Muscle layer of colon (tissue), 2 donors: ENCODE measurements around the gene TELO2.
"Not testable (repeated sequence)": the region's sequence is repeated elsewhere in the genome, so short reads cannot be mapped to it uniquely, and the experiment has no call there.

Experiments
- H3K27ac ChIP-seq: one replicate; pipeline ENCODE4 v1.7.0; 2013; ENCODE audit warnings: low read depth, mild to moderate bottlenecking, low read length, moderate library complexity
- H3K27me3 ChIP-seq, 2 donors: one replicate each; pipeline ENCODE4 v1.7.0; 2013; ENCODE audit warnings: low read length in 2 of 2, mild to moderate bottlenecking in 2 of 2; ENCODE audit not compliant: insufficient read depth in 2 of 2, control insufficient read depth in 1 of 2
- H3K36me3 ChIP-seq: one replicate; pipeline ENCODE4 v1.7.0; 2013; ENCODE audit warnings: mild to moderate bottlenecking, low read length; ENCODE audit not compliant: insufficient read depth
- H3K4me1 ChIP-seq: one replicate; pipeline ENCODE4 v1.7.0; 2013; ENCODE audit warnings: mild to moderate bottlenecking, low read length; ENCODE audit not compliant: insufficient read depth
- H3K4me3 ChIP-seq, 2 donors: one replicate each; pipeline ENCODE4 v1.7.0; 2013; ENCODE audit warnings: low read length in 2 of 2, low read depth in 1 of 2, mild to moderate bottlenecking in 1 of 2, moderate library complexity in 1 of 2
- H3K9ac ChIP-seq: one replicate; pipeline ENCODE4 v1.7.0; 2013; ENCODE audit warnings: low read length
- H3K9me3 ChIP-seq: one replicate; pipeline ENCODE4 v1.7.0; 2013; ENCODE audit warnings: mild to moderate bottlenecking, low read length
- donor health status: abdominal sarcoma.
- donor health status: Adenocarcinoma of cecum.

TELO2 gene

DNA sequence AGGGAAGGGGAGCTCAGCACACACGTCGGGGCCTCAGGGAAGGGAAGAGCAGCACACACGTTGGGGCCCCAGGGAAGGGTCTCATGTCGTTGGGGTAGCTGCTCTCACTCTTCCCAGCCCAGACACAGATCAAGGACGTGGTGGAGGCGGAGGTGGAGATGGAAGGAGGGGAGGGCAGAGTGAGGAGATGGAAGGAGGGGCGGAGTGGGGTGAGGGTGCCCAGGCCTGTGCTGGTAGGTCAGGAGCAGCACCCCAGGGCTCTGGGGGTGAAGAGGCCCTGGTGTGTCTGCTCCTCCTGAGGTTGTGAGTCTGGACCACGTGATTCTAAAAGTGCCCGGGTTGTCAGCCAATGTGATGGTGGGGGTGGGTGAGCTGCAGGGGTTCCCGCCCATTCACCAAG is 33.2 kb upstream of the TELO2 start:
- H3K4me3 ChIP-seq: no peak overlapping the region
- H3K27ac ChIP-seq: no peak overlapping the region
- no peak overlapping the region for H3K9ac ChIP-seq
- H3K4me1 ChIP-seq: peaks cover 7% of the 10 kb centered on the region
- H3K36me3 ChIP-seq: peaks cover 23% of the 10 kb centered on the region
- H3K27me3 ChIP-seq: no peaks in the 10 kb centered on the region
- no peaks in the 10 kb centered on the region for H3K9me3 ChIP-seq

DNA sequence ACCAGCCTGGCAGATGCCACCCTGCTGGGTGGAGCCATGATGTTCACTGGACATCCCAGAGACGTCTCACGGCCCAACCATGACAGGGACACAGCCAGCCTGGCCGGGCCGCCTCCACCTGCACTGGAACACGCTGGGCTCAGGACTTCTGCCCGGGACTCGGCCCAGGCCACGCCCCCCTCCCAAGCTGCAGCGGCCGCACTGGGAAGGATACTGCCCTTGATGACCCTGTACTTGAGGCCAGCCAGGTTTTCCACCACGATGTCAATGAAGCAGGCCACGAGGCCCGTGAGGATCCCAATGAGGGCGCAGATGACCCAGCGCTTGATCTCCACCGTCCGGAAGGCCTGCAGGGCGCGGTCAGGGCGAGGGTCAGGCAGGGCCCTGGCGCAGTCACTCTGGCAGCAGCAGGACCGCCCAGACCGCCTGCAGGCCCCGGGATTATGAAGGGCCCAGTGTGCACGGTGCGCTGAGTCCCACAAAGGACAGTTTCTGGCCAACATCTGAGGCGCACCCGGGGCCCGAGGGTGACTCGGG is 32.5 kb upstream of the TELO2 start:
- H3K27me3 ChIP-seq: no peaks in the 10 kb centered on the region
- peaks cover 7% of the 10 kb centered on the region for H3K4me1 ChIP-seq
- H3K4me3 ChIP-seq: no peak overlapping the region
- no peak overlapping the region for H3K9ac ChIP-seq
- H3K36me3 ChIP-seq: peaks cover 16% of the 10 kb centered on the region
- H3K9me3 ChIP-seq: no peaks in the 10 kb centered on the region
- H3K27ac ChIP-seq: peak overlapping the region; percentile 65

DNA sequence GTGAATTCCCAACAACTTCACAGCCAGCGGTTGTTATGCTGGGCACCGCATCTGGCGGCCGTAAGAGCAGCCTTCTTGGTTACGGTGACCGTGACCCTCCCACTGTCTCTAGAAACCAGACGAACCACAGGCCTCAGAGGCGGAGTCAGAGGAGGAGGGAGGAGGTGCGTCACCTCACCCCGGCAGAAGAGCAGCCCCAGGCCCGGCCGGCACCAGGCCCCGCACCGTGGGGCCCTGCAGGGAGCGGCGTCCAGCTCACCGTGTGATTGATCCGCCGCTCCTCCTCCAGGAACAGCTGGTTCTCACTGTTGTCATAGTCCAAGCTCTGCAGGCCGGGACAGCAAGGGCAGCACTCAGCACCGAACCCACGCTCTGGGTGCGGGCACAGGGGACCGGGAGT is 32.0 kb upstream of the TELO2 start:
- Histone ChIP-seq H3K4me1 (peaks cover 7% of the 10 kb centered on the region), H3K9ac (no peak overlapping the region), H3K27me3 (no peaks in the 10 kb centered on the region), H3K9me3 (no peaks in the 10 kb centered on the region), H3K4me3 (no peak overlapping the region), H3K27ac (peak overlapping the region; percentile 65), H3K36me3 (peaks cover 11% of the 10 kb centered on the region)

DNA sequence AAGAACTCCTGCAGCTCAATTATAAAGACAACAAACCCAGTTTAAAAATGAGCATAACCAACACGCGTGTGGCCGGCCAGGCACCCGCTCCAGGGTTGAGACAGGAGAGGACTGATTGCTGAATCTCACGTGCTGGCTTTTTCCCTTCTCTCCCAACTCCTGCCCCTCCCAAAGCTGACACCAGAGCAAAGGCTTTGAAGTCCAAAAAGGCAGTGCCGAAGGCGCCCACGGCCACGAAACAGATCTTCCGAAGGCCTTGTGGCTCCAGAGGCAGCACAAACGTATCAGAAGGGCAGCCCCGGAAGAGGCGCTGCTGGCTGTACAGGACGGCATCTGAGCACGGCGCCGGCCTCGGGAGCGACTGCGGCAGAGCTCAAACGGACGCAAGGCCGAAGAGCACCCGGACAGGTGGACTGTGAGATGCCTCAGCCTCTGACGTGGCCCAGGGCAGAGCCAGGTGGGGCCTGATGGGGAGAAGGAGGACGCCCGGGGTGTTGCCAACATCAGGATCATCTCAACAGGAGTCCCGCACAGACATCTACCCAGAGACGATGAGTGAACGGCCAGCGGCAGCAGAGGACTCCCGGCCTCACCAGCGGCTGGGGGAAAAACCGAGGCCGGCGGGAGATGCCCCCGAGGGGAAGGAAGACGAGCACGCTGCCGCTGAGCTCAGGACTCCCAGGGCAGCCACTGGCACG is 28.8 kb upstream of the TELO2 start:
- H3K4me3 ChIP-seq: no peak overlapping the region
- H3K27me3 ChIP-seq: no peaks in the 10 kb centered on the region
- no peaks in the 10 kb centered on the region for H3K36me3 ChIP-seq
- no peaks in the 10 kb centered on the region for H3K9me3 ChIP-seq
- no peak overlapping the region for H3K27ac ChIP-seq
- H3K9ac ChIP-seq: no peak overlapping the region
- peaks cover 7% of the 10 kb centered on the region for H3K4me1 ChIP-seq

DNA sequence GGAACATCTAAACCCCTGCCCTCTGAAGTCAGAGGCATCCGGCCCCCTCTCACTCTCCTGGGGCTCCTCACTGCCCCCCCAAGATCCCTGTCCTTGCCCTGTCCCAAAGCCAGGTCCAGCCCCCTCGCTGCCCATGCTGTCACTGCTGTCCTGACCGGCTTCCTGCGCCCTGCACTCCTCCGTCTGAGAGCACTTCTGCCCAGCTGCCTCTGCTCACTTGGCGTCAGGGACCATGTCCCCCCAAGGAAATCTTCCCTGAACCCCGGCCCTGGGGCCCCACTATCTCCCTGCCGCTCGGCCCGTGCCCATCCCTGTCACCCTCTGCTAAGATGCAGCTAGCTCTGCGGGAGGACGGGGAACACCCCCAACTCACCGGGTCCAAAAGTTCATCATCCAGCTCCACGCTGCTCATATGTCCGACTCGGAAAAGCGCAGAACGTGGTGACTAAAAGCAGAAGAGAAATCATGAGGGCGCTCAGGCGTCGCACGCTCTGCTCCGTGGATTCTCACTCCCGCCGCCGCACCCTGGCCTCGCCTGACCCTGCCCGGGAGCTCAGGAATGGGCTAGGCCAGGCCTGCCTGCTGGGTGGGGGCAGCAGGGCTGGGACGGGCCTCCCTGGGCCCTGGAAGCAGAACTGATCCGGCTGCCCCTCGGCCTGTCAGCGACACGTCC is 28.1 kb upstream of the TELO2 start:
- H3K4me3 ChIP-seq: no peak overlapping the region
- H3K9ac ChIP-seq: no peak overlapping the region
- H3K27me3 ChIP-seq: no peaks in the 10 kb centered on the region
- H3K36me3 ChIP-seq: no peaks in the 10 kb centered on the region
- no peak overlapping the region for H3K27ac ChIP-seq
- H3K9me3 ChIP-seq: no peaks in the 10 kb centered on the region
- H3K4me1 ChIP-seq: peaks cover 8% of the 10 kb centered on the region

DNA sequence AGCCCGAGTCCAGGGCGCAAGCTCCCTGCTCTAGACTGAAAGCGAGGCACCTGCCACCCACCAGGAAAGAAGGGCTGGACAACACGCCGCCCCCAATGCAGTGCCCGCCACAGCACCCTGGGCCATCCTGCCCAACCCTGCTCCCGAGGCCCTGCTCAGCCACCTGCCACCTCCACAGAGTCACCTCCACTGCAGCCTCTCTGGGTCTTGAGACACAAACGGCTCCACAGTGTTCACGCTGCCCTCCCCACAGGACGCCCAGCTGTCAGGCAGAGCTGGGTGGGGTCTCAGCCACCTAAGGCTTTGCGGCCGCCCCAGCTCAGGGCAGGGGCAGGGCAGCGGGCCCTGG is 27.6 kb upstream of the TELO2 start:
- Histone ChIP-seq H3K4me3 (no peak overlapping the region), H3K9ac (no peak overlapping the region), H3K4me1 (peaks cover 9% of the 10 kb centered on the region), H3K27me3 (no peaks in the 10 kb centered on the region), H3K9me3 (no peaks in the 10 kb centered on the region), H3K36me3 (no peaks in the 10 kb centered on the region), H3K27ac (no peak overlapping the region)

DNA sequence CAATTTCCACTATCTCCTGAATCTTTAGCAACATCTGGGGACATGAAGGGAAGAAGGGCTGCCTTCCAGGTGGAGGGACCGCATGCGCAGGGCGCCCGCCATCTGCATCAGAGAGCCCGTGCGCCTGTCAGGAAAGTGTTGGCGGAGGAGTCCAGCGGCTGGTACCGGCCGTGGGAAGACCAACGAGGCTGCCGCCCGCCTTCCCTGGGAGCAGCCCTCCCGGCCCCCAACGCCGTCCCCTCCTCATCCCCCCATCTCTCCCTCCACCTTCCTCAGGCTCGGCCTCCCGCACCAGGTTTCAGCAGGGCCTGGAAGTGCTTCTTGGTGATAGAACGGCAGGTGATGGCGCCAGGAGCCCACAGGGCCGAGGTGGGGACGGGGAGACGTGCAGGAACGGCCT is 27.1 kb upstream of the TELO2 start:
- no peak overlapping the region for H3K4me3 ChIP-seq
- H3K36me3 ChIP-seq: no peaks in the 10 kb centered on the region
- no peak overlapping the region for H3K9ac ChIP-seq
- no peak overlapping the region for H3K27ac ChIP-seq
- H3K4me1 ChIP-seq: peaks cover 7% of the 10 kb centered on the region
- no peaks in the 10 kb centered on the region for H3K9me3 ChIP-seq
- no peaks in the 10 kb centered on the region for H3K27me3 ChIP-seq

DNA sequence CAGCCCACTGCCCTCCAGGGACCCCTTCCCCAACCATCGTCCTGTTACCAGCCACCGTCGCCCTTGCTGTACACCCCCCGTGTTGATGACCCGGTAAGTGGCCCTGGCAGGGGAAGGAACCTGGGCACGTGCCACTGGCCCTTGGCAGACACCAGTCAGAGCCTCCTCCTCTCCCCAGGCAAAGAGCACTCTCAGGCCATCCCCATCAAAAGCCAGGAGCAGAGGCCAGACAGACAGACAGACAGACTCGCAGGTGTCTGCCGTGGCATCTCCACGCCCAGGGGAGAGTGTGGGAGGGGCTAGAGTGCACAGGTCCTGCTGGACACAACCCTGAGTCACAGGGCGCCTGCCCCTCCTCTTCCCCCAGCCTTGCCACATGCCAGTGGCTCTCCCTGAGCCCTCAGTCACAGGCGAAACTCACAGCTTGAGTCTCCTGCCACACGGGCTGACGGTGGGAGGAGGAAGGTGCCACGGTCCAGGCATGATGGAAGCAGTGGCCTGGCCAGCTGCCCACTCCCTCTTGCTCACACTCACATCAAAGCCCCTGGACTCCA is 26.1 kb upstream of the TELO2 start:
- H3K27me3 ChIP-seq: no peaks in the 10 kb centered on the region
- H3K4me3 ChIP-seq: no peak overlapping the region
- no peak overlapping the region for H3K27ac ChIP-seq
- peaks cover 7% of the 10 kb centered on the region for H3K4me1 ChIP-seq
- H3K36me3 ChIP-seq: no peaks in the 10 kb centered on the region
- no peak overlapping the region for H3K9ac ChIP-seq
- H3K9me3 ChIP-seq: no peaks in the 10 kb centered on the region

DNA sequence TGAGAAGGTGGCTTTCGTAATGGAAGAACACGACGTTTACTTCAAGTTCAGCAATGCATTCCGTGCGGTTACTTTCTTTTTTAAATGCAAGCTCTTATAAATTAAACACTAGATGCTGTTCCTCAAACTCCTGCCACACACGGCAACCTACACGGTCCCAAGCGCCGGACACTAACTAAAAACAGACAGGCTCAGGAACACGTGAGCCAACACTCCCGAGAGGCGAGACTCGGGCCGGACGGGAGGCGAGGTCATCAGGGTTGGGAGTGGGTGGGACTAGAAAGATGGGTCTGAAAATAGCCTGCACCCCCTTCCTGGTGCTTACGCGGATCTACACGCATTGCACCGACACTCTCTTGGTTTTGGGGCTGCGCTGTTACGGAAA is 24.7 kb upstream of the TELO2 start:
- Histone ChIP-seq H3K4me1 (peaks cover 13% of the 10 kb centered on the region), H3K9ac (no peak overlapping the region), H3K4me3 (no peak overlapping the region), H3K36me3 (no peaks in the 10 kb centered on the region), H3K27ac (no peak overlapping the region), H3K27me3 (no peaks in the 10 kb centered on the region), H3K9me3 (no peaks in the 10 kb centered on the region)

DNA sequence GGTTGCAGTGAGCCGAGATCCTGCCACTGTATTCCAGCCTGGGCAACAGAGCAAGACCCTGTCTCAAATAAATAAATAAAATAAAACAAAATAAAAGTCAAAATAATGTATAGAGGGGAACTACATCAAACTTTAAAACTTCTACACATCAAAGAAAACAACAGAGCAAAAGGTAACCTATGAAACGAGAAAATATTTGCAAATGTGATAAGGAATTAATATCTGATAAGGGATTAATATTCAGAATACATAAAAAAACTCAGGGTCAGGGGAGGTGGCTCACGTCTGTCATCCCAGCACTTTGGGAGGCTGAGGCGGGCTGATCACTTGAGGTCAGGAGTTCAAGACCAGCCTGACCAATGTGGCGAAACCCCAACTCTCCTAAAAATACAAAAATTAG is 24.0 kb upstream of the TELO2 start:
- peaks cover 20% of the 10 kb centered on the region for H3K4me1 ChIP-seq
- not testable (repeated sequence) for H3K9ac ChIP-seq, H3K4me3 ChIP-seq, H3K9me3 ChIP-seq, H3K27me3 ChIP-seq, H3K36me3 ChIP-seq, H3K27ac ChIP-seq

DNA sequence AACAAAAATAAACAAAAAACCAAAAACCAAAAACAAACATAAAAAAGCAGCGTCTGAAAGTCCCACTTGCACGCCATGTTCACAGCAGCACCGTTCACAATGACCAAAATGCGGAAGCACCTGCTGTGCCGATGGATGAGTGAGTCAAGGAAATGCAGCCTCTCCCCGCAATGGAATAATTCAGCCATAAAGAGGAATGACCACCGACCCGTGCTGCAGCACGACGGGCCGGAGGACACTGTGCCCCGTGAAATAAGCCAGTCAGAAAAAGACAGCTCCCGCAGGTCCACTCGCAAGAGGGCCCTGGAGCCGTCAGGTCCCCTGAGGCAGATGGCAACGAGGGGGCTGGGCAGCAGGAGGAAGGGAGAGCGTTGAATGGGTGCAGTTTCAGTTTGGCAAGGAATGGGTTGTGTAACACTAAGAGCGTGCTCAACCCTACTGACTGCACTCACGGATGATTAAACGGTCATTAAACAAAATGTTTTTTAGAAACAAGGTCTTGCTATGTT is 23.4 kb upstream of the TELO2 start:
- H3K4me3 ChIP-seq: no peak overlapping the region
- H3K9me3 ChIP-seq: no peaks in the 10 kb centered on the region
- no peak overlapping the region for H3K27ac ChIP-seq
- H3K4me1 ChIP-seq: peaks cover 22% of the 10 kb centered on the region
- no peak overlapping the region for H3K9ac ChIP-seq
- H3K36me3 ChIP-seq: no peaks in the 10 kb centered on the region
- H3K27me3 ChIP-seq: no peaks in the 10 kb centered on the region
